A673 (cell line): ENCODE measurements around the gene PPM1N.

Experiments
- EZH2 ChIP-seq: fragments of 200-600 bp; sonication (generic); IDR thresholded peaks from 2 replicates; pipeline ENCODE4 v1.6.1; 2017; ENCODE audit warnings: borderline replicate concordance, low read depth, mild to moderate bottlenecking, mixed read lengths, antibody characterized with exemption, low read length; ENCODE audit not compliant: poor library complexity, severe bottlenecking
- TF ChIP-seq, protein P1 (sequence below): fragments of 300-800, 200-600 bp; sonication (generic); conservative IDR thresholded peaks from 2 replicates; pipeline ENCODE4 v1.5.1; 2017; ENCODE audit warnings: low read depth, mild to moderate bottlenecking, antibody characterized with exemption, low read length, moderate library complexity, mixed read lengths

DNA sequence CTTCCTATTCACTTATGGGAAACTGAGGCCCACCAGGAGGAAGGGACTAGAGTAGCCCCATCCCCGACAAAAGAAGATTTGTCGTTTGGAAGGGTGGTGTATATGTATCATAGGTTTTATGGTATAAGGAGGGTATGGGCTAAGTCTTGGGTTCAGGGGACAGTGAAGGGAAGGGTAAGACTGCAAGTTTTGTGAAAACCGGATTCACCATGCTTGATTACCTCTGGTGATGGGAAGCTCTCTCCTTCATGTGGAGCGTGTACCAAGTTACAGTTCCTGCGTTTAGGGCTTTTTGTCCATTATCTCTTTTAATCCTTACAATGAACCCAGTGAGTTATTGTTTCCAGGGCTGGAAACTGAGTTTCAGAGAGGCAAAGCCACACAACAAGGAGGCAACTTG, 12.8 kb downstream of the PPM1N start:
- TF ChIP-seq, protein P1, sequence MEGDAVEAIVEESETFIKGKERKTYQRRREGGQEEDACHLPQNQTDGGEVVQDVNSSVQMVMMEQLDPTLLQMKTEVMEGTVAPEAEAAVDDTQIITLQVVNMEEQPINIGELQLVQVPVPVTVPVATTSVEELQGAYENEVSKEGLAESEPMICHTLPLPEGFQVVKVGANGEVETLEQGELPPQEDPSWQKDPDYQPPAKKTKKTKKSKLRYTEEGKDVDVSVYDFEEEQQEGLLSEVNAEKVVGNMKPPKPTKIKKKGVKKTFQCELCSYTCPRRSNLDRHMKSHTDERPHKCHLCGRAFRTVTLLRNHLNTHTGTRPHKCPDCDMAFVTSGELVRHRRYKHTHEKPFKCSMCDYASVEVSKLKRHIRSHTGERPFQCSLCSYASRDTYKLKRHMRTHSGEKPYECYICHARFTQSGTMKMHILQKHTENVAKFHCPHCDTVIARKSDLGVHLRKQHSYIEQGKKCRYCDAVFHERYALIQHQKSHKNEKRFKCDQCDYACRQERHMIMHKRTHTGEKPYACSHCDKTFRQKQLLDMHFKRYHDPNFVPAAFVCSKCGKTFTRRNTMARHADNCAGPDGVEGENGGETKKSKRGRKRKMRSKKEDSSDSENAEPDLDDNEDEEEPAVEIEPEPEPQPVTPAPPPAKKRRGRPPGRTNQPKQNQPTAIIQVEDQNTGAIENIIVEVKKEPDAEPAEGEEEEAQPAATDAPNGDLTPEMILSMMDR, result no peak
- TF ChIP-seq EZH2, result no peak
